Measurements from ENCODE around the gene RHOT2.
"Not testable (repeated sequence)": the region's sequence is repeated elsewhere in the genome, so short reads cannot be mapped to it uniquely, and the experiment has no call there.

The RHOT2 gene

DNA sequence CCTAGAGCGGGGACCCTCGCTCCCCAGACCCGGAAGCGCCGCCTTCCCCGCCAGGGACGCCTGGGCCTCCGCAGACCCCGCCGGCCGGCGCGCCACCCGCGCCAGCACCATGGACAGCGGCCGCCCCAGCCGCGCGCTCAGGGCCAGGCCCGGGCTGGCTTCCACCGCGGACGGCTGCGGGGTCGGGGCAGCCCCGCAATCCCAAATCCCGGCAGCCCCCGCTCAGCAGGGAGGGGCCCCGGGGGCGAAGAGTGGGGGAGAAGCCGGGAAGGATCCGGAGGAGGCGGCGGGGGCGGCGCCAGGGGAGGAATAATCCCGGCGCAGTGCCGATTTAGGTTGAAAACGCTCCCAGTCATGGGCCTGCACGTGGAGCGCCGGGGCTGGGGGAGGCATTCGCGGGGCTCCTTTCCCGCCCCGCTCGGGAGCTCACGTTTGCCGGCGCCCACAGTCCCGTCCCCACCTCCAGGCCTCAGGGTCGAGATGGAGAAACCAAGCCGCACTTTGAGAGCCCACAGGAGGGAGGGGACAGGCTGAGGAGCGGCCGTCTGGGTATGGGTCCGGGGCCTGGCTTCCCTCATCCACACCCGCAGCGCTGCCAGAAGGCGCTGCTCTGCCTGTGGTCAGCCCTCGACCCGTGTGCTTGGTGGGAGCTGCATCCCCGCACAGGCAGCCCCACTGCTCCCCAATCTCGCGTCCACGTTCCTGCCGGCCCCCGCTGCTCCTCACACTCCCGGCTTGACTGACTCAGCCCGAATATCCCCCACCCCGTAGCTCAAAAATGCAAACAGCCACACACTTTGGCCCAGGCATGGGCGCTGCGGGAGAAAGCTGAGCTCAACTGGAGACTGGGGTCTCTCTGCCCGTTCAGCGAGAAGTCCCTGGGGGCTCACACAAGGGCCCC lies 33.0 kb downstream of the RHOT2 start:
- no peak for DNase-seq (ENCODE audit: low read depth in 2 of 2)

DNA sequence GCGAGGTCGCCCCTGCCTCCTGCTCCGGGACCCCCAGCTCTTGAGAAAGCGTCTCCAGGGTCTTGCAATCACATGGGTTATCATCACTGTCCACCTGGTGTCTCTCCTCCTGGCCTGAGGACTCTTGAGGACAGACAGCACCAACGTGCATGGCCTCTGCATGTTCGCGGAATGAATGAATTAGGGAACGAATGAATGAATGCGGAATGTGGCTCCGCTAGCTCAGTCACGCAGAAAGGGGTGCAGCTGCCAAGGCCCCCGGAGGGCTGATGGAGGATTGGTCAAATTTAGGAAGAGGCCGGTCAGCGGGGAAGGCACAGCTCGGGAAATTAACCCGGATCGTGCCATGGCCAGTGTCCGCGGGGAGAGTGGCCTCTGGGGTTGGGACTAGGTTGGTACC lies 34.4 kb downstream of the RHOT2 start:
- DNase-seq (ENCODE audit: low read depth in 2 of 2) = no peak

GRCh38 chr16:703406-703805 lies 35.5 kb downstream of the RHOT2 start:
- DNase-seq (ENCODE audit: low read depth in 2 of 2) = no peak

DNA sequence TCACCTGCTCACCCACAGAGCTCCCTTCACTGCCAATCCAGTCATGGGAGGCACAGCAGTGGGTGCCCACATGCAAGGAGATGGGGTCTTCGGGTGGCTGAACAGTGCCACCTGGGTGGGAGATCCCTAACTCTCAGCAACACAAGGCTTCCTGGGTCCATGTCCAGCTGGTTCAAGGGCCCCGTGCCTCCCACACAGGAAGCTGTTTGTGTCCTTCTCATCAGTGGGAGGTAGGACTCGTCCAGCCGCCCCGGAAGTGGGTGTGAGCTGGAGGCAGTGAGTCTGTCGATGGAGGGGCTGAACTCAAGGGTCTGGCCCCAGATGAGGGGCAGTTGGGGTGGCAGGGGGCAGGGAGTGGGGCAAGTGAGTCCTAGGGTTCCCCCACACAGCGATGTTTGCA lies 36.1 kb downstream of the RHOT2 start:
- no peak for DNase-seq (ENCODE audit: low read depth in 2 of 2)

- no peak for DNase-seq (ENCODE audit: low read depth in 2 of 2)
Measured at GRCh38 chr16:704552-705380, 36.8 kb downstream of the RHOT2 start.

DNA sequence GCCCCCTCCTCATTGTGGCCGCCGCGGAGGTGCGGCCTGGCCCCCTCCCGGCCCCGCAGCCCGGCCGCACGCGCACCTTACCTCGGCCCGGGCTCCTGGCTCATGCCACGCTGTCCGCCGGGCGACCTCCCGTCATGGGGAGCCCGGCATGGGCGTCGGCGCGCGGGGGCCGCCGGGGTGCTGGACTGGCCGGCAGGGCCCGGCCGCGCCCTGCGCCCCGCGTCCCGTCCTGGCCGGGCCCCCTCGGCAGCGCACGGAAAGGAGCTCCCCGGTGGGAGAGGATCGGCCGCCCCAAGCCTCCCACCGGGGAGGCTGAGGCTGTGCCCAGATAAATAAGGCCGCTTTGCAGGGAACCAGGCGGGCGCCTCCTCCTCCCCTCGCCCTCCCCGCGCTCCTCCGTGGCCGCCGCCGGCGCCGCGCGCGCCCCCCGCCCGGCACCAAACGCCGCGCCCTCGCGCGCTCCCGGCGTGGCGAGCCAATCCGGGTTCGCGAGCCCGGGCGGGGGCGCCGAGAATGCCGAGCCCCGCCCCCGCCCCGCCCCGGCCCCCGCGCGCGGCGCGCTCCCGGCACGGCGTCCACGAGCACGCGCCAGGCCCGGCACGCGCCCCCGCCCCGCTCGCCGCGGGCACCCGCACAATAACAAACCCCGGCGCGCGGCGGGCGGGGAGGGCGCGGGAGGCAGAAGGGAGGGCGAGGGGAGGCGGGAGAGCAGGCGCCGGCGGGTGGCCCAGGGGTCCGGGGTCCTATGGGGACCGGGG lies 37.7 kb downstream of the RHOT2 start, which contains the start of gene FBXL16:
Gene FBXL16, minus strand, starts transcription at position 371 of the 758 bp plus-strand sequence. CDS start 8,396 bp downstream, outside the sequence.
- no peak for DNase-seq (ENCODE audit: low read depth in 2 of 2)

- no peak for DNase-seq (ENCODE audit: low read depth in 2 of 2)
Measured at GRCh38 chr16:706189-707061, 38.5 kb downstream of the RHOT2 start.

DNA sequence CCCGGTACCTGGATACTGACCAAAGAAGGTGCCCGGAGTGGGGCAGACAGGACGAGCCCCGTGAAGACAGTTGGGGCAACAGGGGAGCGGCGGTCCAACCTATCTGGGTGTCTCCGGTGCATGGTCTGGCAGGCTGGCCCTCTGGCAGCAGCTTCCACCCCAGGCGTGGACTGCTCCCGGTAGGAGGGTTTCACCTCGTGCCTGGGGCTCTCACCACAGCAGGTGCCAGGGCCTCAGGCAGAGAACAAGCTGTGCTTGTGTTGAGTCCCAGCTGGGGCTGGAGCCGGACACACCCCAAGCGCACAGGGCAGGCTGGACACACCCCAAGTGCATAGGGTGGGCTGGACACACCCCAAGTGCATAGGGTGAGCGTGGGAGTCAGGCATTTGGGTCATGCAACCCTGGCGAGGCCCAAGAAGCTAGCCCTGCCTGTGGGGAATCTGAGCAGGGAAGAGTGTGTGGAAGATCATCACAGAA lies 39.2 kb downstream of the RHOT2 start:
- no peak for DNase-seq (ENCODE audit: low read depth in 2 of 2)

DNA sequence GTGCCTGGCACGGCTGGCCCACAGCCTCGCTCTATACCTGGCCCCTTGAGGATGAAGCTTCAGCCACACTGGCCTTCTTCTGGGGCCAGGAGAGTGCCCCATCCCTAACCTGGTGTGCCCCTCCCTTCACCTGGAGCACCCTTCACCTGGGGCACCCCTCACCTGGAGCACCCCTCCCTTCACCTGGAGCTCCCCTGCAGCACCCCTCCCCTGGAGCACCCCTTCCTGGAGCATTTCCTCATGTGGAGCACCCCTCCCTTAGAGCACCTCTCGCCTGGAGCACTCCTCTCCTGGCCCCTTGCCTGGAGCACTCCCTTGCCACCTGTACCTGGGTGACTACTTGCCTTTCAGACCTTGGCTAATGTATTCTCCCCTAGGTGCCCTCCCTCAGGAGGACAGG lies 40.1 kb downstream of the RHOT2 start:
- no peak for DNase-seq (ENCODE audit: low read depth in 2 of 2)

DNA sequence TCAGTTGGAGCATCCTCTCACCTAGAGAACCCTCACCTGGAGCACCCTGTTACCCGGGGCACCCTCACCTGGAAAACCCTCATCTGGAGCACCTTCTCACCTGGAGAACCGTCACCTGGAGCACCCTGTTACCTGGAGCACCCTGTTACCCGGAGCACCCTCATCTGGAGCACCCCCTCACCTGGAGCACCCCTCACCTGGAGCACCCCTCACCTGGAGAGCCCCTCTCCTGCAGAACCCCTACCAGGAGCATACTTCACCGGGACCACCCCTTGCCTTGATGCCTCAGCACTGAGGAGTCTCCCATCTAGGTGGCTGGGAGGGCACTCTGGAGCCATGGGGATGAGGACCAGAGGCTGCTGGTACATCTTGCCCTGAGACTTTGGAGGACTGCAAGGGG lies 41.0 kb downstream of the RHOT2 start:
- no peak for DNase-seq (ENCODE audit: low read depth in 2 of 2)

GRCh38 chr16:709566-710499 lies 41.9 kb downstream of the RHOT2 start:
- DNase-seq (ENCODE audit: low read depth in 2 of 2) = no peak

DNA sequence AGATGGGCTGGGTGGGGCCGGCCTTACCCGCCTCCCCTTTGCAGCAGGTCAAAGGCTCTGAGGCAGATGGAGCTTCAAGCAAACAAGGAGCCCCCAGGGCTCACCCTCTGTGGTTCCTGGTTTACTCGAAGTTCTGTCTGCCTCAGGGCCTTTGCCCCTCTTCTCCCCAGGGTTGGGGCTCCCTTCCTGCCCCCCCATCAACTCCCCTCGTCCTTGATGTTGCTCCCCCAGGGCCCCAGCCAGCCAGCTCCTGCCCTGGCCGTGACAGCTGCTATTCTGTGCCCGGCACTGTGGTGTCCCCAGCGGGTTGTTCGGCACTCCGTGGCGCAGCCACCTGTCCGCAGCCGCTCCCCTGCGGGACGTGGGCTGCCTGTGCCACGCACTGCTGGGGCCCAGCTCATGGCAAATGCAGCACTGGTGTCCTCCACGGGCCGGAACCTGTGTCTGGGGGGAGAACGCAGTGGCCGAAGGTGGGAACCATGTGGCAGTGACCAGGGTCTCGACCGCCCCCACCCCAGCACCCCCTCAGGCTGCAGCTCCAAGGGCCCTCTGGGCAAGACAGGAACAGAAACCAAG lies 42.7 kb downstream of the RHOT2 start:
- DNase-seq (ENCODE audit: low read depth in 2 of 2) = no peak

DNA sequence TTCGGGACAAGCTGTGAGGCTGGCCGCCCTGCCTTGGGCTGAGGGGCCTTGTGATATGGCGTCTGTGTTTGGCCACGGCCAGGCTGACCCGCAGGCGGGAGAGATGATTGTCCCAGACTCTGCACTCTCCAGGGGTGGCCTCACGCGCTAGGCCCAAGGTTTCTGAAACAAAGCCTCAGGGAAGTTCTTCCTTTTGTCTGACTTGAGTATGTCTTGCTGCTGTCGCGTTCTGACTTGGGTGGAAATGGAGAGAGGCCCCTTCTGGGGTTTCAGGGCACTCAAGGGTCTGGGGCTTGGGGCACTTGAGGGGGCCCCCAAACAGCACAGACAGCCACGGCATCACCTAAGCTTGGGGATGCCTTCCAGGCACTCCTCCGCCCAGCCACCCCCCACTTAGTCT lies 43.2 kb downstream of the RHOT2 start:
- no peak for DNase-seq (ENCODE audit: low read depth in 2 of 2)

GRCh38 chr16:711548-712320 lies 43.8 kb downstream of the RHOT2 start:
- peak; percentile 61 to 69 for DNase-seq (ENCODE audit: low read depth in 2 of 2)

- not testable (repeated sequence) for DNase-seq (ENCODE audit: low read depth in 2 of 2)
Measured at GRCh38 chr16:712740-713250, 44.9 kb downstream of the RHOT2 start.

DNA sequence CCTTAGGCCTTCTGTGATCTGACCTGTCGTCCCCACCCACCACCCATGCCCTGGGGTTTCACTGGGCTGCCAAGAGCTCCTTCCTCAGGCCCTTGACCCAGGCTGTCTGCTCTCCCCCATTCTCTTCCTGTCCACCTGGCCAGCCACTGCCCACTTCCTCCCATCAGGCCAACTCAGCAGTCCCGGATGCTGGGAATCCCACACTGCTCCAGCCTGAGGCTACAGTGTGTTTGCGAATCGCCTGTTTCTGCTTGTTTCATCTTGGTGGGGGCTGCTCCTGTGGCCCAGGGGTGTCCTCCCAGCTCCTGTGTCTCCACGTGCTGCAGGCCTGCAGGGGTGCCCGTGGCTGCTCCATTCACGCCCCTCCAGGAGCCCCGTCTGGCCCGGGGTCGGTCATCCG lies 46.1 kb downstream of the RHOT2 start:
- no peak for DNase-seq (ENCODE audit: low read depth in 2 of 2)

GRCh38 chr16:714558-715476 lies 46.9 kb downstream of the RHOT2 start, which contains the start of gene METRN:
METRN (plus strand) TSS chr16:715118; CDS start chr16:715290, 172 bp downstream.
- DNase-seq (ENCODE audit: low read depth in 2 of 2) = peak; percentile 75 to 79
